Measurements from ENCODE around the gene FGF14. TPM values are rescaled to one million over a fixed set of nuclear protein-coding genes. Genes with fewer than 3 reads are reported as not detected.

Gene FGF14
- total RNA-seq, 2 experiments from 2014 or later = not detected

DNA sequence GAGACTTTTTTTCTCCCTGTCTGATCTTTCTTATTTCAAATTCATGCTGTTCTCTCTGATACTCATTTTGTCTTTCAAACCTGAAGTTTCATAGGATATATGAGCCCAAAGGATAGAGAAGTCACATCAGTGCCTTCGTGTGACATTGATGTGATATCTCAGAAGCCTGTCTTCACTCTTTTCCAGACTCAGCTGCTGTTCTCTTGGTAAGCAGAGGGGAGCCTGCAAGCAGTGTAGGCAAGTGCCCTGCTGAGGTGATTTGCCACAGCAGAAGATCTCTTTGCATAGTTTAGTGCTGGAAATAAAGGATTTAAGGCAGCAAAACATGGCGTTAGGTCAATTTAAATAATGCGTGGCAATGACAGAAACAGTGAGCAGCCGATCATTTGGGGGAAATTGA, 602.7 kb downstream of the FGF14 start:
- no peak overlapping the region for H2AFZ ChIP-seq (ENCODE audit: low read length)
- no peak overlapping the region for H3K4me3 ChIP-seq (ENCODE audit: low read depth, low read length, poor library complexity, severe bottlenecking)
- no peak for TF ChIP-seq EZH2phosphoT487 (IDR thresholded peaks at IDR 0.05; ENCODE audit: borderline replicate concordance, low read depth, low read length)
- no peak for TF ChIP-seq CTCF (conservative IDR thresholded peaks at IDR 0.05; ENCODE audit: low read length)
- BruUV-seq (replicated peaks) = no TSS peak
- H3K79me2 ChIP-seq (ENCODE audit: insufficient read depth, low read depth, low read length) = no peaks in the 10 kb centered on the region
- ChIA-PET CTCF (ENCODE audit: unreplicated experiment) (no interaction called here), POLR2A (no interaction called here)
- H3K9me2 ChIP-seq (ENCODE audit: insufficient read depth, low read length) = no peaks in the 10 kb centered on the region
- no peaks in the 10 kb centered on the region for H3K36me3 ChIP-seq (ENCODE audit: insufficient read depth, low read length)
- H3K27ac ChIP-seq (ENCODE audit: low read depth, low read length, poor library complexity, severe bottlenecking) = no peak overlapping the region
- H3K9me3 ChIP-seq (ENCODE audit: low read length) = no peaks in the 10 kb centered on the region
- DNase-seq (ENCODE audit: low spot score) = no peak
- intact Hi-C loops (cut with micrococcal nuclease; ENCODE audit: unreplicated experiment) = no loop called here
- no peak overlapping the region for H3K4me2 ChIP-seq (ENCODE audit: low read length)
- H4K20me1 ChIP-seq (ENCODE audit: insufficient read depth, low read length) = no peaks in the 10 kb centered on the region
- no peaks in the 10 kb centered on the region for H3K4me1 ChIP-seq (ENCODE audit: insufficient read depth, low read length, poor library complexity, severe bottlenecking)

DNA sequence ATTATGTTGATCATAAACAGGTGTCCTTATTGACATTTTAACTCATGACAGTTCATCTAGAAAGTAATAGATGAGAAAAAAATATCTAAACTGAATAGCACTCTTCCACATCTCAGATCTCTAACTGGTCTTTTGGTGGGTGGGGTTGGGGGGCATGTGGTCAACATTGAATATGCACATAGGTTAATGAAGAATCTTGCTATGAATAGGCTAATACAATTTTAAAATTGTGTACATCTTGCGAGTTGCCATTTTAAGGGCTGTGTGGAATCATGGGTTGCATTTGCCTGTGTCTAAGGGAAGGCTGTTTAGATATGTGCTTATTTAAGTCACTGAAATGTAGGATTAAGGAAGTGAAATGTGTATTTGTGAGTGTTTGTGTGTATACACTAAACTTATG, 603.4 kb downstream of the FGF14 start:
- BruUV-seq (replicated peaks) = no TSS peak
- CTCF ChIA-PET (ENCODE audit: unreplicated experiment) = no interaction called here

DNA sequence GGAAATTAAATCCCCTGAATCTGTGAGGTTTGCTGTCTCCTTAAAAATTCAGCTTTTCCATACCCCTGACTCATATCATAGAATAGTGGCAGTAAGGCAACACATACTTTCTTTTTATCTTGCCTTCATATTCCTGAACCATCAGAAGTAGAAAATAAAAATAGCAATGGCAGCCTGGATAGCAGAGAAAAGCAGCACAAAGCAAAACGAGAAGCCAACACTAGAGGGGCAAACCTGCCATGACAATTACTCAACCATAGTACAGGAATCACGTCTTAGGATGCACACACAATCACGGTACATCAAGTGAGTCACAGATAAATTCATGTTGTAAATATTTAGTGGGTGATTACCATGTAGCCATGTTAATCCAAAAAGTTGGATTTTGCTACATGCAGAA, 606.4 kb downstream of the FGF14 start:
- no peak for TF ChIP-seq EZH2phosphoT487 (IDR thresholded peaks at IDR 0.05; ENCODE audit: borderline replicate concordance, low read depth, low read length)
- TF ChIP-seq CTCF (conservative IDR thresholded peaks at IDR 0.05; ENCODE audit: low read length) = no peak
- no peak overlapping the region for H3K4me3 ChIP-seq (ENCODE audit: low read depth, low read length, poor library complexity, severe bottlenecking)
- H3K4me2 ChIP-seq (ENCODE audit: low read length) = no peak overlapping the region
- no peaks in the 10 kb centered on the region for H4K20me1 ChIP-seq (ENCODE audit: insufficient read depth, low read length)
- POLR2A ChIA-PET = no interaction called here
- no peaks in the 10 kb centered on the region for H3K4me1 ChIP-seq (ENCODE audit: insufficient read depth, low read length, poor library complexity, severe bottlenecking)
- no peaks in the 10 kb centered on the region for H3K79me2 ChIP-seq (ENCODE audit: insufficient read depth, low read depth, low read length)
- BruUV-seq (replicated peaks) = no TSS peak
- H2AFZ ChIP-seq (ENCODE audit: low read length) = no peak overlapping the region
- CTCF ChIA-PET (ENCODE audit: unreplicated experiment) = no interaction called here
- no peaks in the 10 kb centered on the region for H3K9me2 ChIP-seq (ENCODE audit: insufficient read depth, low read length)
- no peak for DNase-seq (ENCODE audit: low spot score)
- H3K9me3 ChIP-seq (ENCODE audit: low read length) = no peaks in the 10 kb centered on the region
- no peak overlapping the region for H3K27ac ChIP-seq (ENCODE audit: low read depth, low read length, poor library complexity, severe bottlenecking)
- no peaks in the 10 kb centered on the region for H3K36me3 ChIP-seq (ENCODE audit: insufficient read depth, low read length)
- intact Hi-C loops (cut with micrococcal nuclease; ENCODE audit: unreplicated experiment) = no loop called here

More for the DNA sequence above, 603.4 kb downstream of the FGF14 start:
- no peaks in the 10 kb centered on the region for H4K20me1 ChIP-seq (ENCODE audit: insufficient read depth, low read length)
- POLR2A ChIA-PET = interaction anchor here (0.9 kb wide), 1 partner anchor 104 kb away, joined by 4 read pairs; no protein-coding TSS in a partner anchor
- no peaks in the 10 kb centered on the region for H3K4me1 ChIP-seq (ENCODE audit: insufficient read depth, low read length, poor library complexity, severe bottlenecking)
- no peak overlapping the region for H3K4me3 ChIP-seq (ENCODE audit: low read depth, low read length, poor library complexity, severe bottlenecking)
- H3K79me2 ChIP-seq (ENCODE audit: insufficient read depth, low read depth, low read length) = no peaks in the 10 kb centered on the region
- H3K4me2 ChIP-seq (ENCODE audit: low read length) = no peak overlapping the region
- no peaks in the 10 kb centered on the region for H3K36me3 ChIP-seq (ENCODE audit: insufficient read depth, low read length)
- intact Hi-C loops (cut with micrococcal nuclease; ENCODE audit: unreplicated experiment) = no loop called here
- DNase-seq (ENCODE audit: low spot score) = no peak
- H3K9me3 ChIP-seq (ENCODE audit: low read length) = no peaks in the 10 kb centered on the region
- H3K27ac ChIP-seq (ENCODE audit: low read depth, low read length, poor library complexity, severe bottlenecking) = no peak overlapping the region
- H2AFZ ChIP-seq (ENCODE audit: low read length) = no peak overlapping the region
- no peaks in the 10 kb centered on the region for H3K9me2 ChIP-seq (ENCODE audit: insufficient read depth, low read length)
- no peak for TF ChIP-seq CTCF (conservative IDR thresholded peaks at IDR 0.05; ENCODE audit: low read length)
- TF ChIP-seq EZH2phosphoT487 (IDR thresholded peaks at IDR 0.05; ENCODE audit: borderline replicate concordance, low read depth, low read length) = no peak
